Hepatocyte (in vitro differentiated cells): ENCODE results near the gene TBL3.

Source experiments
- EZH2 ChIP-seq: fragments of 200-600 bp; sonication (generic); IDR thresholded peaks from 2 replicates; pipeline ENCODE4 v1.6.1; 2016; ENCODE audit warnings: antibody characterized with exemption, mild to moderate bottlenecking, borderline replicate concordance
- TF ChIP-seq, protein P1 (sequence below): fragments of 200-600 bp; sonication (generic); IDR thresholded peaks from 2 replicates; pipeline ENCODE4 v1.5.1; 2016; ENCODE audit warnings: antibody characterized with exemption, mild to moderate bottlenecking; ENCODE audit not compliant: poor library complexity

DNA sequence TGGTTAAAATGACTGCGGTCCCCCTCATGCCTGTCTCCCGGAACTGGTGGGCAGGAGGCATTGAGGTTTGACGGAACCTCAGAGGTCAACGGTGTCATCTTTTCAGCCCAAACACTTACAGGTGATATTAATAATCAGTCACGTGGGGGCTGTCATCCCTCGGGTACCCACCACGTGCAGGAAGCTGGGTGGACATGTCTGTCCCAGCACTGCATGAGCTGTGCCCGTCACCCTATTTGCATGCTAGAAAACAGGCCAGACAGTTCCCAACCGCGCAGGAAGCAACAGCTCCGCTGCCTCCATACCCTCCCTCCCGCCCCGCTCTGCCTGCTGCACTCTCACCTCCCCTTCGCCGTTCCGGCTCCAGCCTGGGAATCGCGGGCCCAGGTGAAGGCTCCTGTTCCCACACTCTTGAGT lies 19.3 kb downstream of the TBL3 start:
- TF ChIP-seq, protein P1, sequence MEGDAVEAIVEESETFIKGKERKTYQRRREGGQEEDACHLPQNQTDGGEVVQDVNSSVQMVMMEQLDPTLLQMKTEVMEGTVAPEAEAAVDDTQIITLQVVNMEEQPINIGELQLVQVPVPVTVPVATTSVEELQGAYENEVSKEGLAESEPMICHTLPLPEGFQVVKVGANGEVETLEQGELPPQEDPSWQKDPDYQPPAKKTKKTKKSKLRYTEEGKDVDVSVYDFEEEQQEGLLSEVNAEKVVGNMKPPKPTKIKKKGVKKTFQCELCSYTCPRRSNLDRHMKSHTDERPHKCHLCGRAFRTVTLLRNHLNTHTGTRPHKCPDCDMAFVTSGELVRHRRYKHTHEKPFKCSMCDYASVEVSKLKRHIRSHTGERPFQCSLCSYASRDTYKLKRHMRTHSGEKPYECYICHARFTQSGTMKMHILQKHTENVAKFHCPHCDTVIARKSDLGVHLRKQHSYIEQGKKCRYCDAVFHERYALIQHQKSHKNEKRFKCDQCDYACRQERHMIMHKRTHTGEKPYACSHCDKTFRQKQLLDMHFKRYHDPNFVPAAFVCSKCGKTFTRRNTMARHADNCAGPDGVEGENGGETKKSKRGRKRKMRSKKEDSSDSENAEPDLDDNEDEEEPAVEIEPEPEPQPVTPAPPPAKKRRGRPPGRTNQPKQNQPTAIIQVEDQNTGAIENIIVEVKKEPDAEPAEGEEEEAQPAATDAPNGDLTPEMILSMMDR, result no peak
- no peak for TF ChIP-seq EZH2
